ENCODE measurements around the gene IST1. TPM values are rescaled to one million over a fixed set of nuclear protein-coding genes. Genes with fewer than 3 reads are reported as not detected.

IST1 gene
- total and polyA plus RNA-seq, 10 of the 15 experiments (the other 5 are each of a cell fraction or from before 2014, with no cell fraction given): 97.3 to 293 (median 138) TPM

DNA sequence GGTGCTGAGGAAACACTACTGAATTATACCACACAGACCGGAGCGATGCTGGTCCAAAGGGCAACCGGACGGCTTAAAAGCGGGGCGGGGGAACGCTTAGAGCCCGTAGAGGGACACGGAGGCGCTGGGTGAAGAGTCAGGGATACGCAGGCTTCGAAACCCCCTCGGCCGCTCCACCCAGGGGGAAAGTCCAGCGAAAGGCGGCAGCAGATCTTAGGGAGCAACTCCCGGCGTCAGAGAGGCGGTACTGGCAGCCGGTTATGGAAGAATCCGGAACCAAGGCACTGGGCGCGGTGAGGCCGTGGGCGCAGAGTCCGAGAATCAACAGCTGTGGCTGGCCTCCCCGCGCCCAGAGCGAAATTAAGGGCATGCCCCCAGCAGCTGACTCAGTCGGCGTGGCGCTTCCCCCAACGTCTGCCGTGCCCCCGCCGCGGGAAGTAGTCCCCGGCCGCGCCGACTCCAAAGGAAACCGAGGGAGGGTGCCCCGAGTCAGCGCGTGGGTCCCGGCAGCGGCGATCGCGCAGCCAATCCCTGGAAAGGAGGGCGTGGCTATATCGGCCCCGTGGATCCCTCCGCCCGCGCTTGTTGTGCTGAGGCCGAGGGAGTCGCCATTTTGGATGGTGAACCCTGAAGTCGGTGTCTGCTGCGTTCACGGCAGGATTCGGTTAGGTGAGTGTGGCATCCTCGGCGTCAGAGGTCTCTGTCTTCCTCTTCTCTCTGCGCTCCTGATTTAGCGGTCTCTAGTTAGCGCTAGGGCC is at the start of gene IST1 (continued):
- TF ChIP-seq MXI1 (IDR thresholded peaks at IDR 0.05; ENCODE audit: low read depth, low read length): peak; percentile 87
- peak; percentile 93 for TF ChIP-seq POLR2A (IDR thresholded peaks at IDR 0.05; ENCODE audit: low read depth, low read length)
- peak; percentile 15; the same call in 1 of the 2 replicates for TF ChIP-seq STAT1 (conservative IDR thresholded peaks at IDR 0.05)
- TF ChIP-seq REST (IDR thresholded peaks at IDR 0.05; ENCODE audit: low read depth, low read length): 0 out of 2 replicates have a peak, but pooled peaks have one; percentile 22
- TF ChIP-seq MTA3 (IDR thresholded peaks at IDR 0.05; ENCODE audit: borderline replicate concordance, low read length): no peak
- TF ChIP-seq, protein P1, sequence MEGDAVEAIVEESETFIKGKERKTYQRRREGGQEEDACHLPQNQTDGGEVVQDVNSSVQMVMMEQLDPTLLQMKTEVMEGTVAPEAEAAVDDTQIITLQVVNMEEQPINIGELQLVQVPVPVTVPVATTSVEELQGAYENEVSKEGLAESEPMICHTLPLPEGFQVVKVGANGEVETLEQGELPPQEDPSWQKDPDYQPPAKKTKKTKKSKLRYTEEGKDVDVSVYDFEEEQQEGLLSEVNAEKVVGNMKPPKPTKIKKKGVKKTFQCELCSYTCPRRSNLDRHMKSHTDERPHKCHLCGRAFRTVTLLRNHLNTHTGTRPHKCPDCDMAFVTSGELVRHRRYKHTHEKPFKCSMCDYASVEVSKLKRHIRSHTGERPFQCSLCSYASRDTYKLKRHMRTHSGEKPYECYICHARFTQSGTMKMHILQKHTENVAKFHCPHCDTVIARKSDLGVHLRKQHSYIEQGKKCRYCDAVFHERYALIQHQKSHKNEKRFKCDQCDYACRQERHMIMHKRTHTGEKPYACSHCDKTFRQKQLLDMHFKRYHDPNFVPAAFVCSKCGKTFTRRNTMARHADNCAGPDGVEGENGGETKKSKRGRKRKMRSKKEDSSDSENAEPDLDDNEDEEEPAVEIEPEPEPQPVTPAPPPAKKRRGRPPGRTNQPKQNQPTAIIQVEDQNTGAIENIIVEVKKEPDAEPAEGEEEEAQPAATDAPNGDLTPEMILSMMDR (IDR thresholded peaks at IDR 0.05 in 2 of 3, conservative IDR thresholded peaks at IDR 0.05 in 1 of 3; ENCODE audit: control insufficient read depth in 2 of 3, extremely low read depth in 1 of 3, insufficient read depth in 1 of 3, low read depth in 3 of 3, low read length in 3 of 3): no peak
- peak; percentile 89 for TF ChIP-seq EED (IDR thresholded peaks at IDR 0.05; ENCODE audit: low read depth)
- TF ChIP-seq FOS (IDR thresholded peaks at IDR 0.05; ENCODE audit: borderline replicate concordance, extremely low read depth, insufficient read length): no peak
- no peak for TF ChIP-seq MYB (IDR thresholded peaks at IDR 0.05; ENCODE audit: borderline replicate concordance, low read depth, low read length)
- no peak for TF ChIP-seq KDM1A (IDR thresholded peaks at IDR 0.05; ENCODE audit: borderline replicate concordance)
- no peak for TF ChIP-seq RCOR1 (conservative IDR thresholded peaks at IDR 0.05; ENCODE audit: low read depth, low read length)
- no peak for TF ChIP-seq HSF1 (IDR thresholded peaks at IDR 0.05; ENCODE audit: low read depth, low read length)
- TF ChIP-seq, protein P2, sequence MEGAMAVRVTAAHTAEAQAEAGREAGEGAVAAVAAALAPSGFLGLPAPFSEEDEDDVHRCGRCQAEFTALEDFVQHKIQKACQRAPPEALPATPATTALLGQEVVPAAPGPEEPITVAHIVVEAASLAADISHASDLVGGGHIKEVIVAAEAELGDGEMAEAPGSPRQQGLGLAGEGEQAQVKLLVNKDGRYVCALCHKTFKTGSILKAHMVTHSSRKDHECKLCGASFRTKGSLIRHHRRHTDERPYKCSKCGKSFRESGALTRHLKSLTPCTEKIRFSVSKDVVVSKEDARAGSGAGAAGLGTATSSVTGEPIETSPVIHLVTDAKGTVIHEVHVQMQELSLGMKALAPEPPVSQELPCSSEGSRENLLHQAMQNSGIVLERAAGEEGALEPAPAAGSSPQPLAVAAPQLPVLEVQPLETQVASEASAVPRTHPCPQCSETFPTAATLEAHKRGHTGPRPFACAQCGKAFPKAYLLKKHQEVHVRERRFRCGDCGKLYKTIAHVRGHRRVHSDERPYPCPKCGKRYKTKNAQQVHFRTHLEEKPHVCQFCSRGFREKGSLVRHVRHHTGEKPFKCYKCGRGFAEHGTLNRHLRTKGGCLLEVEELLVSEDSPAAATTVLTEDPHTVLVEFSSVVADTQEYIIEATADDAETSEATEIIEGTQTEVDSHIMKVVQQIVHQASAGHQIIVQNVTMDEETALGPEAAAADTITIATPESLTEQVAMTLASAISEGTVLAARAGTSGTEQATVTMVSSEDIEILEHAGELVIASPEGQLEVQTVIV (IDR thresholded peaks at IDR 0.05; ENCODE audit: borderline replicate concordance, partially characterized antibody): peak; percentile 16
- TF ChIP-seq SUZ12 (IDR thresholded peaks at IDR 0.05; ENCODE audit: unreplicated experiment): no peak
- peak; percentile 79 for TF ChIP-seq NR2C1 (IDR thresholded peaks at IDR 0.05)
- TF ChIP-seq POLR2AphosphoS2 (IDR thresholded peaks at IDR 0.05; ENCODE audit: low read depth, low read length): peak; percentile 75
- 0 out of 2 replicates have a peak, but pooled peaks have one; percentile 60 for TF ChIP-seq ZSCAN29 (IDR thresholded peaks at IDR 0.05)
- TF ChIP-seq ZNF217 (IDR thresholded peaks at IDR 0.05): no peak
- TF ChIP-seq SMAD1 (IDR thresholded peaks at IDR 0.05; ENCODE audit: low read depth, partially characterized antibody): peak; percentile 45
- peak; percentile 30; the same call in 1 of the 2 replicates for TF ChIP-seq FOXM1 (IDR thresholded peaks at IDR 0.05; ENCODE audit: low read depth, low read length)
- no peak for TF ChIP-seq PAX8 (IDR thresholded peaks at IDR 0.05)

Data from GM12878 (cell line).